ENCODE measurements around the gene ADGRA1.

The ADGRA1 gene

DNA sequence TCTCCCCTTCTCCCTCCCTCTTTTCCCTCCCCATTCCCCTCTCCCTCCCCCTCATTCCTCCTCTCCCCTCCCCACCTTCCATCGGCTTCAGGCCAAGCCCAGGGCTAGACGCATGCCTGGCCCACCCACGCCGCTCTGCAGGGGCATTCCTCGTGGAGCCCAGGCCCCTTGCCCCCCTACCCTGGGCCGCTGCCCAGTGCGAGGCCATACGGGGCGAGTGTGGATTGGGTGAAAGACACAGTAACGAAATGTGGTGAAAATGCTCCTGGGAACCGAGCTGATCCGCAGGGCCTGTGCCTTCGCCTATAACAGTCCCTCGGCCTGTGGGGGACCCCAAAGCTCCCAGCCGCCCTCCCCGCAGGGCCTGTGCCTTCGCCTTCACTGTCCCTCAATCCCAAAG, 28.3 kb downstream of the ADGRA1 start:
- no peak for TF ChIP-seq NFIC (IDR thresholded peaks at IDR 0.05)
- no peak for TF ChIP-seq TAF1 (IDR thresholded peaks at IDR 0.05; ENCODE audit: low read depth)
- no peak for TF ChIP-seq FOXM1 (IDR thresholded peaks at IDR 0.05; ENCODE audit: borderline replicate concordance, low read depth)
- no peak for TF ChIP-seq EGR1 (IDR thresholded peaks at IDR 0.05)
- no peak for TF ChIP-seq EP300 (IDR thresholded peaks at IDR 0.05; ENCODE audit: borderline replicate concordance)
- TF ChIP-seq, protein P1, sequence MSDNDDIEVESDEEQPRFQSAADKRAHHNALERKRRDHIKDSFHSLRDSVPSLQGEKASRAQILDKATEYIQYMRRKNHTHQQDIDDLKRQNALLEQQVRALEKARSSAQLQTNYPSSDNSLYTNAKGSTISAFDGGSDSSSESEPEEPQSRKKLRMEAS (IDR thresholded peaks at IDR 0.05): no peak
- TF ChIP-seq TEAD4 (IDR thresholded peaks at IDR 0.05): no peak
- TF ChIP-seq CEBPB (IDR thresholded peaks at IDR 0.05): no peak
- TF ChIP-seq RAD21 (IDR thresholded peaks at IDR 0.05; ENCODE audit: low read depth): no peak
- no peak for TF ChIP-seq ZBTB7A (IDR thresholded peaks at IDR 0.05; ENCODE audit: low read depth)
- TF ChIP-seq YY1 (IDR thresholded peaks at IDR 0.05; ENCODE audit: low read depth): no peak
- TF ChIP-seq CREB1 (IDR thresholded peaks at IDR 0.05; ENCODE audit: low read depth): no peak
- TF ChIP-seq TCF12 (IDR thresholded peaks at IDR 0.05; ENCODE audit: low read depth): no peak
- TF ChIP-seq, protein P2, sequence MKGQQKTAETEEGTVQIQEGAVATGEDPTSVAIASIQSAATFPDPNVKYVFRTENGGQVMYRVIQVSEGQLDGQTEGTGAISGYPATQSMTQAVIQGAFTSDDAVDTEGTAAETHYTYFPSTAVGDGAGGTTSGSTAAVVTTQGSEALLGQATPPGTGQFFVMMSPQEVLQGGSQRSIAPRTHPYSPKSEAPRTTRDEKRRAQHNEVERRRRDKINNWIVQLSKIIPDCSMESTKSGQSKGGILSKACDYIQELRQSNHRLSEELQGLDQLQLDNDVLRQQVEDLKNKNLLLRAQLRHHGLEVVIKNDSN (IDR thresholded peaks at IDR 0.05): no peak
- TF ChIP-seq, protein P3, sequence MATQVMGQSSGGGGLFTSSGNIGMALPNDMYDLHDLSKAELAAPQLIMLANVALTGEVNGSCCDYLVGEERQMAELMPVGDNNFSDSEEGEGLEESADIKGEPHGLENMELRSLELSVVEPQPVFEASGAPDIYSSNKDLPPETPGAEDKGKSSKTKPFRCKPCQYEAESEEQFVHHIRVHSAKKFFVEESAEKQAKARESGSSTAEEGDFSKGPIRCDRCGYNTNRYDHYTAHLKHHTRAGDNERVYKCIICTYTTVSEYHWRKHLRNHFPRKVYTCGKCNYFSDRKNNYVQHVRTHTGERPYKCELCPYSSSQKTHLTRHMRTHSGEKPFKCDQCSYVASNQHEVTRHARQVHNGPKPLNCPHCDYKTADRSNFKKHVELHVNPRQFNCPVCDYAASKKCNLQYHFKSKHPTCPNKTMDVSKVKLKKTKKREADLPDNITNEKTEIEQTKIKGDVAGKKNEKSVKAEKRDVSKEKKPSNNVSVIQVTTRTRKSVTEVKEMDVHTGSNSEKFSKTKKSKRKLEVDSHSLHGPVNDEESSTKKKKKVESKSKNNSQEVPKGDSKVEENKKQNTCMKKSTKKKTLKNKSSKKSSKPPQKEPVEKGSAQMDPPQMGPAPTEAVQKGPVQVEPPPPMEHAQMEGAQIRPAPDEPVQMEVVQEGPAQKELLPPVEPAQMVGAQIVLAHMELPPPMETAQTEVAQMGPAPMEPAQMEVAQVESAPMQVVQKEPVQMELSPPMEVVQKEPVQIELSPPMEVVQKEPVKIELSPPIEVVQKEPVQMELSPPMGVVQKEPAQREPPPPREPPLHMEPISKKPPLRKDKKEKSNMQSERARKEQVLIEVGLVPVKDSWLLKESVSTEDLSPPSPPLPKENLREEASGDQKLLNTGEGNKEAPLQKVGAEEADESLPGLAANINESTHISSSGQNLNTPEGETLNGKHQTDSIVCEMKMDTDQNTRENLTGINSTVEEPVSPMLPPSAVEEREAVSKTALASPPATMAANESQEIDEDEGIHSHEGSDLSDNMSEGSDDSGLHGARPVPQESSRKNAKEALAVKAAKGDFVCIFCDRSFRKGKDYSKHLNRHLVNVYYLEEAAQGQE (IDR thresholded peaks at IDR 0.05; ENCODE audit: low read depth): no peak

DNA sequence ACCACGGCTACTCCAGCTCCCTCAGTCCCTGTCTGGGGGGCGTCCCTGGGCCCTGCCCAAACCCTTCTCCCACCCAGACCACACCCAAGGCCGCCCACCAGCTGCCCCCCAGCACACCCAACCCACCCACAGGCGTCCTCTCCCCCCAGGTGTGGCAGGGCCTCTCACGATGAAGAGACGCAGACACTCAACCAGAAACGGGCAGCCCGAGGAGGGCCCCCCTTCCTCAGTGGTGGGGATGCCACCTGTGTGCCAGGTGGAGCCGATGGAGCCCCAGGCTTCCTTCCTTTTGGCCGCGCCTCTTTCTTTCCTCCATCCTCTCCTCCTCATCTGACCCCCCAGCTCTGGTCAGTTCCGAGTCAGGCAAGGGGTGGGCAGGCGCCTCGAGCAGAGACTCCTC, 28.7 kb downstream of the ADGRA1 start:
- TF ChIP-seq, protein P3 (IDR thresholded peaks at IDR 0.05; ENCODE audit: low read depth): no peak
- TF ChIP-seq ZBTB7A (IDR thresholded peaks at IDR 0.05; ENCODE audit: low read depth) (no peak), TEAD4 (IDR thresholded peaks at IDR 0.05) (no peak), YY1 (IDR thresholded peaks at IDR 0.05; ENCODE audit: low read depth) (no peak), CREB1 (IDR thresholded peaks at IDR 0.05; ENCODE audit: low read depth) (no peak), TAF1 (IDR thresholded peaks at IDR 0.05; ENCODE audit: low read depth) (no peak), NFIC (IDR thresholded peaks at IDR 0.05) (no peak), RAD21 (IDR thresholded peaks at IDR 0.05; ENCODE audit: low read depth) (no peak), FOXM1 (IDR thresholded peaks at IDR 0.05; ENCODE audit: borderline replicate concordance, low read depth) (no peak), TCF12 (IDR thresholded peaks at IDR 0.05; ENCODE audit: low read depth) (no peak), EGR1 (IDR thresholded peaks at IDR 0.05) (no peak), CEBPB (IDR thresholded peaks at IDR 0.05) (no peak), EP300 (IDR thresholded peaks at IDR 0.05; ENCODE audit: borderline replicate concordance) (no peak)
- TF ChIP-seq, protein P1 (IDR thresholded peaks at IDR 0.05): no peak
- TF ChIP-seq, protein P2 (IDR thresholded peaks at IDR 0.05): no peak

DNA sequence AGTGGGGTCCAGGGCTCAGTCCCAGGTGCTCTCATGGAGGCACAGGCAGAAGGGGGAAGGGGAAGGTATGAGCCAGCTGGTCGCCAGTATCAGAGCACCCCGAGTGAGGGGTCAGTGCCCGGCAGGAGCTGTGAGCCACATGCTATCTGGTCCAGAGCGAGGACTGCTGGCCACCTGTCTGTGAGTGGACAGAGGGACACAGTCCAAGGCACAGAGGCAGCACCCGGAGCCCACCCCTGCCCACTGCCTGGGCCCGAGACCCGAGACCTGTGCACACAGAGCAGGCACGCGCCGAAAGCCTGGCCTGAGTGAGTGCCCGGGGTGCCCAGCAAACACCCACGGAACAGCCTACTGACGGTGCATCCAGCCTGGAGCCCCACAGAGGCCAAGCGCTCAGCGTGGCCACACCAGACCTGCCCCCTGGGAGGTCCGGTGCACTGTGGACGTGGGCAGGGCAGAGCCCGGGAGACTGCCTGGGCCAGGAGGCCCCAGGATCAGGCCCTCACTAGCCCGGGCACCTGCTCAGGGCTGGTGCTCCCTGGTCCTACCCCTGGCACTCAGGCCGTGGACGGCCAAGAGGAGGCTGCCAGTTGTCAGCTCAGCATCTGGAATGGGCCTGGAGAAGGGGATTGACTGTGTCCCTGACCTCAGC, 29.4 kb downstream of the ADGRA1 start:
- TF ChIP-seq CEBPB (IDR thresholded peaks at IDR 0.05): no peak
- no peak for TF ChIP-seq ZBTB7A (IDR thresholded peaks at IDR 0.05; ENCODE audit: low read depth)
- no peak for TF ChIP-seq FOXM1 (IDR thresholded peaks at IDR 0.05; ENCODE audit: borderline replicate concordance, low read depth)
- TF ChIP-seq, protein P1 (IDR thresholded peaks at IDR 0.05): no peak
- TF ChIP-seq TAF1 (IDR thresholded peaks at IDR 0.05; ENCODE audit: low read depth): no peak
- TF ChIP-seq EP300 (IDR thresholded peaks at IDR 0.05; ENCODE audit: borderline replicate concordance): no peak
- no peak for TF ChIP-seq YY1 (IDR thresholded peaks at IDR 0.05; ENCODE audit: low read depth)
- TF ChIP-seq, protein P2 (IDR thresholded peaks at IDR 0.05): no peak
- TF ChIP-seq NFIC (IDR thresholded peaks at IDR 0.05): no peak
- TF ChIP-seq TEAD4 (IDR thresholded peaks at IDR 0.05): no peak
- no peak for TF ChIP-seq EGR1 (IDR thresholded peaks at IDR 0.05)
- TF ChIP-seq RAD21 (IDR thresholded peaks at IDR 0.05; ENCODE audit: low read depth): no peak
- no peak for TF ChIP-seq TCF12 (IDR thresholded peaks at IDR 0.05; ENCODE audit: low read depth)
- TF ChIP-seq, protein P3 (IDR thresholded peaks at IDR 0.05; ENCODE audit: low read depth): no peak
- no peak for TF ChIP-seq CREB1 (IDR thresholded peaks at IDR 0.05; ENCODE audit: low read depth)
